Nephron progenitor cell (in vitro differentiated cells): ENCODE measurements around the gene ELK3.

Experiments used
- DNase-seq: peaks from one replicate; pipeline ENCODE4 v3.0.0; 2021
- H3K27ac Mint-ChIP-seq: 2 replicates; pipeline ENCODE4 v1.8.0; 2021; ENCODE audit warnings: mild to moderate bottlenecking, moderate library complexity, mixed read lengths
- H3K27me3 Mint-ChIP-seq: 2 replicates; pipeline ENCODE4 v1.8.0; 2021; ENCODE audit warnings: mild to moderate bottlenecking, low read depth, mixed read lengths; ENCODE audit not compliant: poor library complexity
- H3K36me3 Mint-ChIP-seq: 2 replicates; pipeline ENCODE4 v1.8.0; 2021; ENCODE audit warnings: low read depth, mixed read lengths
- H3K4me1 Mint-ChIP-seq: 2 replicates; pipeline ENCODE4 v1.8.0; 2021; ENCODE audit warnings: mixed read lengths
- H3K4me3 Mint-ChIP-seq: 2 replicates; pipeline ENCODE4 v1.8.0; 2021; ENCODE audit warnings: mild to moderate bottlenecking, moderate library complexity, mixed read lengths
- H3K9me3 Mint-ChIP-seq: 2 replicates; pipeline ENCODE4 v1.8.0; 2021; ENCODE audit warnings: mild to moderate bottlenecking, moderate library complexity, mixed read lengths
- CTCF ChIP-seq: fragments of 200-600 bp; sonication (generic); IDR thresholded peaks from 2 replicates; pipeline ENCODE4 v1.5.0; 2021; ENCODE audit warnings: antibody characterized with exemption

ELK3 gene

GRCh38 chr12:96301732-96302131 lies 107.6 kb downstream of the ELK3 start:
- H3K36me3 Mint-ChIP-seq = peaks cover 52% of the 10 kb centered on the region
- H3K4me3 Mint-ChIP-seq = no peak overlapping the region
- no peak for DNase-seq
- H3K4me1 Mint-ChIP-seq = no peaks in the 10 kb centered on the region
- H3K27ac Mint-ChIP-seq = no peak overlapping the region
- H3K9me3 Mint-ChIP-seq = no peaks in the 10 kb centered on the region
- no peaks in the 10 kb centered on the region for H3K27me3 Mint-ChIP-seq
- TF ChIP-seq CTCF = no peak

DNA sequence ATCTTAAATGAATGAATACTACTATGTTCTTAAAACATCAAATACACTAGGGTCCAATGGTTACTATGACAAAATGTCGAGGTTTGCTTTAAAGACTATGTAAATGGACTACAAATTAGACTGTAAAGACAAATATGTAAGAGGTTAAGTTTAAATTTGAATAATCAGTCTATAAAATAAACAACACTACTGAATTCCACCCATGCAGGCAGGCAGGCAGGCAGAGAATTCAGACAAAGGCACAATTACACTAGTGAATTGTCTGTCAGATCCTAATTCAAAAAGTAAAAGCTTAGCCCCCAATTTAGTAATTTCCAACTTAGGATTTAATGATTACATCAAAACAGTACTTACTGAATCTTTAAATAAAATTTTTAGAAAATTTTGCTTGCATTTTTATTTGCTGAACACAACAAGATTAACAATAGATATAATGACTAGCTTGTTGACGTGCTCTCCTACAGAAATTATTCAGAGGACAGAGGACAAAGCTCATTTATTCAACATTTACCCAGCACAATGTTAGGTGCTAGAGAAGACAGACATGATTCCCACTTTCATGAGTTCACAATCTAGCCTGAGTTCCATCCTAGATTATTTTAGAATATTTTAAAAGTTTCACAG lies 108.6 kb downstream of the ELK3 start:
- TF ChIP-seq CTCF = no peak
- Mint-ChIP-seq H3K36me3 (peaks cover 51% of the 10 kb centered on the region), H3K27me3 (no peaks in the 10 kb centered on the region), H3K4me1 (no peaks in the 10 kb centered on the region), H3K9me3 (no peaks in the 10 kb centered on the region), H3K4me3 (no peak overlapping the region), H3K27ac (no peak overlapping the region)
- DNase-seq = no peak

- no peak for DNase-seq
- Mint-ChIP-seq H3K36me3 (peaks cover 44% of the 10 kb centered on the region), H3K27me3 (no peaks in the 10 kb centered on the region), H3K4me1 (no peaks in the 10 kb centered on the region), H3K27ac (no peak overlapping the region), H3K4me3 (no peak overlapping the region), H3K9me3 (no peaks in the 10 kb centered on the region)
- TF ChIP-seq CTCF = no peak
These were observed 109.5 kb downstream of the ELK3 start for GRCh38 chr12:96303653-96304052.

GRCh38 chr12:96305665-96306064 lies 111.5 kb downstream of the ELK3 start:
- H3K4me1 Mint-ChIP-seq = no peaks in the 10 kb centered on the region
- no peaks in the 10 kb centered on the region for H3K9me3 Mint-ChIP-seq
- no peaks in the 10 kb centered on the region for H3K27me3 Mint-ChIP-seq
- no peak for TF ChIP-seq CTCF
- DNase-seq = no peak
- H3K4me3 Mint-ChIP-seq = no peak overlapping the region
- H3K27ac Mint-ChIP-seq = no peak overlapping the region
- H3K36me3 Mint-ChIP-seq = peaks cover 45% of the 10 kb centered on the region

DNA sequence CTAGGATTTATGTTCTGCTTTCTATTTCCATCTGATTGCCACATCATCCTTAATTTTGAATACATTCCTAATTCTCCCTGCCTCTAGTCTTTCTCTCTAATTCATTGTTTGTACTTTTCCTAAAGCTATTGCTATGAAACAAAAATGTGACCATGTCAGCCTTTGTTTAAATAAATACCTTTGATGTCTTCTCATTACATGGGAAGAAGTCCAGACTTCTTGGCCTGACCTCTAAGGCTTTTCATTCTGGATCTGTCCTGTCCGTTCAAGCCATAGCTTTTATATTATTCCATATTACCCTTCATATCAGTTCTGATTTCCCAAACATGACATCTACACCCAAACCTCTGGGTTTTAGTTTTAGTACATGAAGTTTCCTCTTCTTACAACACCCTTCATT lies 114.7 kb downstream of the ELK3 start:
- no peaks in the 10 kb centered on the region for H3K9me3 Mint-ChIP-seq
- no peaks in the 10 kb centered on the region for H3K27me3 Mint-ChIP-seq
- H3K27ac Mint-ChIP-seq = no peak overlapping the region
- no peak overlapping the region for H3K4me3 Mint-ChIP-seq
- TF ChIP-seq CTCF = no peak
- DNase-seq = no peak
- no peaks in the 10 kb centered on the region for H3K4me1 Mint-ChIP-seq
- peaks cover 67% of the 10 kb centered on the region for H3K36me3 Mint-ChIP-seq

DNA sequence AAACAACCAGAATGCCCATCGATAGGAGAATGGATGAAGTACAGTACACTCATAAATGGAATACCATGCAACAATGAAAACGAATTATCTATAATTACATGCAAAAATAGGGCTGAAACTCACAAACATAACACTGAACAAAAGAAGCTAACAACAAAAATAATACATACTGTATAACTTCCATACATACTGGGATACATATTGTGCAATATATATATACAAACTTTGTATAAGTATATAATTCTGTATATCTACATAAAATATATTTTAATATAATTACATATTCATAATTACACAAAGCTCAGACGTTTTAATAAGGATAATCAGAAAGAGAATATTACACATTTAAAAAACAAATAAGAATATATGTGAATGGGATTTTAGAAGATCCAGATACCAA lies 115.9 kb downstream of the ELK3 start:
- peaks cover 68% of the 10 kb centered on the region for H3K36me3 Mint-ChIP-seq
- TF ChIP-seq CTCF = no peak
- no peak overlapping the region for H3K27ac Mint-ChIP-seq
- no peaks in the 10 kb centered on the region for H3K27me3 Mint-ChIP-seq
- no peaks in the 10 kb centered on the region for H3K4me1 Mint-ChIP-seq
- no peak for DNase-seq
- no peak overlapping the region for H3K4me3 Mint-ChIP-seq
- no peaks in the 10 kb centered on the region for H3K9me3 Mint-ChIP-seq
